ENCODE results near the gene SPI1.

The SPI1 gene

GRCh38 chr11:47384498-47384897, 6.2 kb upstream of the SPI1 start:
- Mint-ChIP-seq H3K9me3 (peaks cover 4% of the 10 kb centered on the region), H3K4me3 (no peak overlapping the region), H3K4me1 (peaks cover 16% of the 10 kb centered on the region), H3K27ac (no peak overlapping the region), H3K36me3 (ENCODE audit: low read depth) (no peaks in the 10 kb centered on the region), H3K27me3 (ENCODE audit: low read depth, poor library complexity) (peaks cover 9% of the 10 kb centered on the region)
- TF ChIP-seq, protein P1, sequence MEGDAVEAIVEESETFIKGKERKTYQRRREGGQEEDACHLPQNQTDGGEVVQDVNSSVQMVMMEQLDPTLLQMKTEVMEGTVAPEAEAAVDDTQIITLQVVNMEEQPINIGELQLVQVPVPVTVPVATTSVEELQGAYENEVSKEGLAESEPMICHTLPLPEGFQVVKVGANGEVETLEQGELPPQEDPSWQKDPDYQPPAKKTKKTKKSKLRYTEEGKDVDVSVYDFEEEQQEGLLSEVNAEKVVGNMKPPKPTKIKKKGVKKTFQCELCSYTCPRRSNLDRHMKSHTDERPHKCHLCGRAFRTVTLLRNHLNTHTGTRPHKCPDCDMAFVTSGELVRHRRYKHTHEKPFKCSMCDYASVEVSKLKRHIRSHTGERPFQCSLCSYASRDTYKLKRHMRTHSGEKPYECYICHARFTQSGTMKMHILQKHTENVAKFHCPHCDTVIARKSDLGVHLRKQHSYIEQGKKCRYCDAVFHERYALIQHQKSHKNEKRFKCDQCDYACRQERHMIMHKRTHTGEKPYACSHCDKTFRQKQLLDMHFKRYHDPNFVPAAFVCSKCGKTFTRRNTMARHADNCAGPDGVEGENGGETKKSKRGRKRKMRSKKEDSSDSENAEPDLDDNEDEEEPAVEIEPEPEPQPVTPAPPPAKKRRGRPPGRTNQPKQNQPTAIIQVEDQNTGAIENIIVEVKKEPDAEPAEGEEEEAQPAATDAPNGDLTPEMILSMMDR (IDR thresholded peaks at IDR 0.05) = no peak
- no peak for DNase-seq

DNA sequence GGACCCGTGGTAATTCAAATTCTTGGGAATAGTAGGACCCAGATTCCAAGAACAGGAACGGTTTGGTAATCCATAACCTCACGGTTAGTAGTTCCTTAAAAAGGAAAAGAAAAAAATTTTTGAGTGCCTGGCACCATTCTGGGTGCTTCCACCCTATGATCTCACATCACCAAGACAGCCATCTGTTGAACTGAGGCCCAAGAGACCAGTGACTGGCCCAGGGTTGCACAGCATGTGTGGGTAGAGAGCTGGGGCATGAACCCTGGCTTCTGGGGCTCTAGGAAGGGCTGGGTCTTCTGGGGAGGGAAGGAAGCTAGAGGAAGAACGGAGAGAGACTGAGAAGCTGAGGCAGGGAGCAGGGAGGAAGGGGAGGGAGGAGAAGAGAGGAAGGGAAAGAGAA, 4.7 kb upstream of the SPI1 start:
- no peak overlapping the region for H3K4me3 Mint-ChIP-seq
- H3K4me1 Mint-ChIP-seq = peaks cover 16% of the 10 kb centered on the region
- TF ChIP-seq, protein P1 (IDR thresholded peaks at IDR 0.05) = no peak
- no peak overlapping the region for H3K27ac Mint-ChIP-seq
- H3K36me3 Mint-ChIP-seq (ENCODE audit: low read depth) = no peaks in the 10 kb centered on the region
- peaks cover 9% of the 10 kb centered on the region for H3K27me3 Mint-ChIP-seq (ENCODE audit: low read depth, poor library complexity)
- peaks cover 4% of the 10 kb centered on the region for H3K9me3 Mint-ChIP-seq
- DNase-seq = no peak

DNA sequence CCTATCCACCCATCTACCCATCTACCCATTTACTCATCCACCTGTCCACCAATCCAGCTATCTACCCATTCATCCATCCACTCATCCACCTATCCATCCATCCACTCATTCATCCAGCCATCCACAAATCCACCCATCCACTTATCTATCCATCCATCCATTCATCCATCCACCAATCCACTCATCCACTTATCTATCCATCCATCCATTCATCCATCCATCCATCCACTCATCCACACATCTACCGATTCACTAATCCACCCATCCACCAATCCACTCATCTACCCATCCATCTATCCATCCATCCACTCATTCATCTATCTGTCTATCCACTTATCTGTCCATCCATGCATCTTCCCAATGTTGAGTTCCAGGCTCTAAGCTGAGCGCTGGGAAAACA, 1.7 kb upstream of the SPI1 start:
- H3K9me3 Mint-ChIP-seq = peaks cover 4% of the 10 kb centered on the region
- peaks cover 32% of the 10 kb centered on the region for H3K4me1 Mint-ChIP-seq
- H3K27ac Mint-ChIP-seq = no peak overlapping the region
- peaks cover 6% of the 10 kb centered on the region for H3K27me3 Mint-ChIP-seq (ENCODE audit: low read depth, poor library complexity)
- H3K36me3 Mint-ChIP-seq (ENCODE audit: low read depth) = no peaks in the 10 kb centered on the region
- no peak for DNase-seq
- no peak overlapping the region for H3K4me3 Mint-ChIP-seq
- TF ChIP-seq, protein P1 (IDR thresholded peaks at IDR 0.05) = no peak

GRCh38 chr11:47379317-47379716, 970 bp upstream of the SPI1 start:
- no peak for DNase-seq
- Mint-ChIP-seq H3K36me3 (ENCODE audit: low read depth) (no peaks in the 10 kb centered on the region), H3K27me3 (ENCODE audit: low read depth, poor library complexity) (peaks cover 6% of the 10 kb centered on the region), H3K4me3 (no peak overlapping the region), H3K27ac (no peak overlapping the region), H3K4me1 (peaks cover 35% of the 10 kb centered on the region), H3K9me3 (peaks cover 4% of the 10 kb centered on the region)
- TF ChIP-seq, protein P1 (IDR thresholded peaks at IDR 0.05) = no peak

DNA sequence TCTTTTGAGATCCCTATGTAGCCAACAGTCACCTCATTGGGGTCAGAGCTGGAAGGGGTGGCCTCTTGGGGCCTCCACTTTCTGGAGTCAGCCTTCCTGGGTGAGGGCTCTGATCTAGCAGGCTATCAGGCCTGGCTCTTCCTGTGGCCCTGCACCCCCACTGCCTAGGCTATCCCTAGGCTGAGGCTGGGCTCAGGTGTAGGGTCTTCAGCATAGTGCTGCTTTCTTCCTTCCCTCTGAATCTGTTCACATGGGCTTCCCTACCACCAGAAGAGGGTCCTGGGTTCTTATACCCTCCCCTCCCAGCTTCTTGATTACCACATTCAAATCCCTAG, 456 bp upstream of the SPI1 start:
- Mint-ChIP-seq H3K27ac (no peak overlapping the region), H3K4me1 (peaks cover 35% of the 10 kb centered on the region), H3K4me3 (no peak overlapping the region), H3K9me3 (peaks cover 4% of the 10 kb centered on the region), H3K27me3 (ENCODE audit: low read depth, poor library complexity) (peaks cover 6% of the 10 kb centered on the region), H3K36me3 (ENCODE audit: low read depth) (no peaks in the 10 kb centered on the region)
- TF ChIP-seq, protein P1 (IDR thresholded peaks at IDR 0.05) = no peak
- no peak for DNase-seq

GRCh38 chr11:47377571-47378009, 757 bp downstream of the SPI1 start:
- no peaks in the 10 kb centered on the region for H3K36me3 Mint-ChIP-seq (ENCODE audit: low read depth)
- H3K9me3 Mint-ChIP-seq = no peaks in the 10 kb centered on the region
- H3K27me3 Mint-ChIP-seq (ENCODE audit: low read depth, poor library complexity) = no peaks in the 10 kb centered on the region
- H3K4me1 Mint-ChIP-seq = peaks cover 28% of the 10 kb centered on the region
- peak overlapping the region; percentile 57 for H3K27ac Mint-ChIP-seq
- no peak for DNase-seq
- H3K4me3 Mint-ChIP-seq = no peak overlapping the region
- TF ChIP-seq, protein P1 (IDR thresholded peaks at IDR 0.05) = no peak

All from nephron progenitor cell (in vitro differentiated cells).